Activated CD8-positive, alpha-beta memory T cell treated with anti-CD3 and anti-CD28 coated beads for 24 hours (primary cell): ENCODE measurements around the gene IFITM1.
A peak's percentile ranks its signal among the peaks of the same experiment; 100 is the strongest.
"Not testable (repeated sequence)": the region's sequence is repeated elsewhere in the genome, so short reads cannot be mapped to it uniquely, and the experiment has no call there.

ENCODE experiments used
- DNase-seq: peaks from one replicate; pipeline ENCODE4 v3.0.0-alpha.2; 2020

IFITM1 gene

GRCh38 chr11:350723-351255, 36.9 kb downstream of the IFITM1 start:
- no peak for DNase-seq

- DNase-seq = no peak
Observed at GRCh38 chr11:351411-351810, 37.6 kb downstream of the IFITM1 start.

- DNase-seq = no peak
Observed at GRCh38 chr11:352456-353031, 38.7 kb downstream of the IFITM1 start.

- DNase-seq = no peak
Observed at GRCh38 chr11:353179-353873, 39.5 kb downstream of the IFITM1 start.

- peak; percentile 91 for DNase-seq
Observed at GRCh38 chr11:355581-356458, 42.0 kb downstream of the IFITM1 start.

GRCh38 chr11:356610-357009, 42.8 kb downstream of the IFITM1 start:
- no peak for DNase-seq

GRCh38 chr11:357582-357981, 43.7 kb downstream of the IFITM1 start:
- no peak for DNase-seq

- no peak for DNase-seq
Observed at GRCh38 chr11:358129-358800, 44.4 kb downstream of the IFITM1 start.

GRCh38 chr11:359181-359714, 45.4 kb downstream of the IFITM1 start:
- DNase-seq = no peak

GRCh38 chr11:360326-361280, 46.8 kb downstream of the IFITM1 start:
- no peak for DNase-seq

- DNase-seq = no peak
Observed at GRCh38 chr11:362642-363442, 49.0 kb downstream of the IFITM1 start.

GRCh38 chr11:363443-363805, 49.6 kb downstream of the IFITM1 start:
- not testable (repeated sequence) for DNase-seq

- peak; percentile 74 for DNase-seq
Observed at GRCh38 chr11:363948-364761, 50.3 kb downstream of the IFITM1 start.
